Effector memory CD8-positive, alpha-beta T cell (primary cell): ENCODE measurements around the gene PALD1.

Experiments used
- ATAC-seq: fragments of 150-1000 bp; cut with Tn5 transposase; replicated peaks from 2 replicates; pipeline ENCODE4 v1.10.0; 2021; ENCODE audit warnings: mild to moderate bottlenecking, moderate library complexity
- DNase-seq, 3 experiments: peaks; one replicate each; pipeline ENCODE4 v3.0.0; 2021
- H3K27ac Mint-ChIP-seq, 2 donors: one replicate each; pipeline ENCODE4 v1.8.0; 2022; ENCODE audit warnings: mild to moderate bottlenecking in 2 of 2, mixed read lengths in 2 of 2, moderate library complexity in 2 of 2
- H3K27me3 Mint-ChIP-seq, 2 donors: one replicate each; pipeline ENCODE4 v1.8.0; 2022; ENCODE audit warnings: mixed read lengths in 2 of 2
- H3K36me3 Mint-ChIP-seq: one replicate; pipeline ENCODE4 v1.8.0; 2022; ENCODE audit warnings: mild to moderate bottlenecking, moderate library complexity, mixed read lengths; ENCODE audit not compliant: insufficient read depth
- H3K4me1 Mint-ChIP-seq, 2 donors: one replicate each; pipeline ENCODE4 v1.8.0; 2022; ENCODE audit warnings: low read depth in 2 of 2, mixed read lengths in 2 of 2
- H3K4me3 Mint-ChIP-seq, 2 donors: one replicate each; pipeline ENCODE4 v1.8.0; 2022; ENCODE audit warnings: mild to moderate bottlenecking in 2 of 2, mixed read lengths in 2 of 2, moderate library complexity in 2 of 2
- H3K9me3 Mint-ChIP-seq, 2 donors: one replicate each; pipeline ENCODE4 v1.8.0; 2022; ENCODE audit warnings: mixed read lengths in 2 of 2

PALD1 gene

GRCh38 chr10:70588859-70589570 is 110.4 kb downstream of the PALD1 start:
- Mint-ChIP-seq H3K27ac (no peak overlapping the region), H3K27me3 (no peaks in the 10 kb centered on the region)
- DNase-seq, result no peak

DNA sequence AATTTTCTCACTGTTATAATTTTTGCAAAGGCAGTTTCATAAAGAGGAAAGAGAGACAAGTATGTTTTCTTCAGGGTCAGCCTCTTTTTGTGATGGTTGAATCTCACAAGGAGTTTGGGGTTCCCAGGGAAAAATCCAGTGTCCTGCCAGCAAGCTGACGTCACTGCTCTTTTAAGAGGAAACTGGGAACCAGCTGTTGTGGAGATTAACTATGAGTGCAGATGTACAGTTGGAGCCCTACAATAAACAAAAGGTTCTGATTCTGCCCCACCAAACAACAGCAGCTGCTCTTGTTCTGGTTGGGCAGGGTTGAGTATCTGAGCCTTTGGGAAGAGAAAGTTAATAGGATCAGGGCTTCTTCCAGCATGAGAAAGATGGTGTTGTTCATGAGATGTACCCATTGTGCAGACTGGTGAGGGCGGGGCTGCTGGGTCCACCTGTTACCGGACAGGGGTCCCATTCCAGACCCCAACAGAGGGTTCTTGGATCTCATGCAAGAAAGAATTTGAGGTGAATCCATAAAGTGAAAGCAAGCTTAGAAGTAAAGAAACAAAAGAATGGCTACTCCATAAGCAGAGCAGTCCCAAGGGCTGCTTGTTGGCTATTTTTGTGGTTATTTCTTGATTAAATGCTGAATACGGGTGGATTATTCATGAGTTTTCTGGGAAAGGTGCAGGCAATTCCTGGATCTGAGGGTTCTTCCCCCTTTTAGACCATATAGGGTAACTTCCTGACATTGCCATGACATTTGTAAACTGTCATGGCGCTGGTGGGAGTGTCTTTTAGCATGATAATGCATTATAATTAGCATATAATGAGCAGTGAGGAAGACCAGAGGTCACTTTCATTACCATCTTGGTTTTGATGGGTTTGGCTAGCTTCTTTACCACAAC is 111.4 kb downstream of the PALD1 start:
- no peaks in the 10 kb centered on the region for H3K27me3 Mint-ChIP-seq
- DNase-seq, result no peak
- no peak for ATAC-seq
- H3K4me1 Mint-ChIP-seq, result peaks cover 49 to 60% of the 10 kb centered on the region in 2 donors
- peaks cover 40% of the 10 kb centered on the region for H3K36me3 Mint-ChIP-seq
- no peak overlapping the region for H3K4me3 Mint-ChIP-seq
- H3K27ac Mint-ChIP-seq, result no peak overlapping the region
- no peaks in the 10 kb centered on the region for H3K9me3 Mint-ChIP-seq

More at GRCh38 chr10:70588859-70589570, 110.4 kb downstream of the PALD1 start:
- Mint-ChIP-seq H3K4me1 (peaks cover 42 to 50% of the 10 kb centered on the region in 2 donors), H3K36me3 (peaks cover 37% of the 10 kb centered on the region), H3K9me3 (no peaks in the 10 kb centered on the region), H3K4me3 (no peak overlapping the region)
- no peak for ATAC-seq

- Mint-ChIP-seq H3K9me3 (no peaks in the 10 kb centered on the region), H3K36me3 (peaks cover 48% of the 10 kb centered on the region), H3K27ac (peak overlapping the region in 1 of 2 donors; percentile 26), H3K4me3 (no peak overlapping the region), H3K4me1 (peaks cover 55 to 68% of the 10 kb centered on the region in 2 donors), H3K27me3 (no peaks in the 10 kb centered on the region)
- DNase-seq (no peak), ATAC-seq (no peak)
These were observed 112.3 kb downstream of the PALD1 start for GRCh38 chr10:70590655-70591416.

GRCh38 chr10:70592186-70592735 is 113.7 kb downstream of the PALD1 start:
- no peaks in the 10 kb centered on the region for H3K9me3 Mint-ChIP-seq
- H3K27ac Mint-ChIP-seq, result peak overlapping the region; percentile 4 to 78
- peak overlapping the region in 1 of 2 donors; percentile 11 for H3K4me3 Mint-ChIP-seq
- no peak for DNase-seq
- H3K36me3 Mint-ChIP-seq, result peaks cover 57% of the 10 kb centered on the region
- H3K27me3 Mint-ChIP-seq, result no peaks in the 10 kb centered on the region
- ATAC-seq, result no peak
- H3K4me1 Mint-ChIP-seq, result peaks cover 69 to 78% of the 10 kb centered on the region in 2 donors

GRCh38 chr10:70592746-70593512 is 114.4 kb downstream of the PALD1 start:
- Mint-ChIP-seq H3K4me1 (peaks cover 74 to 82% of the 10 kb centered on the region in 2 donors), H3K27ac (peak overlapping the region; percentile 4 to 78), H3K9me3 (no peaks in the 10 kb centered on the region), H3K27me3 (no peaks in the 10 kb centered on the region), H3K36me3 (peaks cover 64% of the 10 kb centered on the region), H3K4me3 (peak overlapping the region in 1 of 2 donors; percentile 46)
- ATAC-seq, result no peak
- DNase-seq, result no peak

- Mint-ChIP-seq H3K4me3 (peak overlapping the region in 1 of 2 donors; percentile 22), H3K27me3 (no peaks in the 10 kb centered on the region), H3K9me3 (no peaks in the 10 kb centered on the region), H3K36me3 (peaks cover 68% of the 10 kb centered on the region), H3K27ac (peak overlapping the region; percentile 8 to 96), H3K4me1 (peaks cover 76 to 79% of the 10 kb centered on the region in 2 donors)
- no peak for DNase-seq
- no peak for ATAC-seq
These were observed 114.9 kb downstream of the PALD1 start for GRCh38 chr10:70593513-70593890.

GRCh38 chr10:70594161-70594560 is 115.6 kb downstream of the PALD1 start:
- Mint-ChIP-seq H3K4me3 (peak overlapping the region in 1 of 2 donors; percentile 22), H3K4me1 (peaks cover 79 to 81% of the 10 kb centered on the region in 2 donors), H3K36me3 (peaks cover 73% of the 10 kb centered on the region), H3K27me3 (no peaks in the 10 kb centered on the region), H3K27ac (peak overlapping the region; percentile 8 to 96), H3K9me3 (no peaks in the 10 kb centered on the region)
- no peak for DNase-seq
- peak; percentile 67 for ATAC-seq

DNA sequence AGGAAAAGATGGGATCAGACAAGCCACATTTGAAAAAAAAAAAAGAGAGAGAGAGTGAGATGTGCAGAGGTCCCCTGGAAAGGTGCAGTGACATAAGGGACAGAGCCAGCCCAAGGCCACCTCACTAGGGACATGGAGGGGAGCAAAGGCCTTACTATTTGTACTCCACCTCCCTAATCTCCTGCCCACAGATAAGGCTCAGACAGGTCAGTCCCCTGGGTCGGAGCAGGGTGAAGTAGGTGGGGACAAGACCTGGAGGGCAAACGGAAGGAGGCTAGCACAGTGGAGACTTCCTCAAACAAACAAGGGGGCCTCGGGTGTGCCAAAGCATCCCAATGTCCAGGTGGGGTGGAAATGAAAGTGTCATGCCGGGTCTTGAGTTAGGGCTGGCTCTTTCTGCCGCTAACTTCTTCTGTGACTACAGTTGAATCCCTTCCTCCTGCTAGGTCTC is 117.0 kb downstream of the PALD1 start:
- Mint-ChIP-seq H3K9me3 (no peaks in the 10 kb centered on the region), H3K27ac (peak overlapping the region; percentile 52 to 96), H3K4me1 (peaks cover 75 to 83% of the 10 kb centered on the region in 2 donors), H3K4me3 (peak overlapping the region; percentile 96 to 100), H3K36me3 (peaks cover 87% of the 10 kb centered on the region), H3K27me3 (no peaks in the 10 kb centered on the region)
- no peak for ATAC-seq
- no peak for DNase-seq

GRCh38 chr10:70596110-70596798 is 117.7 kb downstream of the PALD1 start:
- DNase-seq, result no peak
- H3K9me3 Mint-ChIP-seq, result no peaks in the 10 kb centered on the region
- peak overlapping the region; percentile 52 to 96 for H3K27ac Mint-ChIP-seq
- no peaks in the 10 kb centered on the region for H3K27me3 Mint-ChIP-seq
- peak overlapping the region; percentile 96 to 100 for H3K4me3 Mint-ChIP-seq
- ATAC-seq, result no peak
- H3K36me3 Mint-ChIP-seq, result peaks cover 86% of the 10 kb centered on the region
- H3K4me1 Mint-ChIP-seq, result peaks cover 72 to 79% of the 10 kb centered on the region in 2 donors

GRCh38 chr10:70596860-70597809 is 118.6 kb downstream of the PALD1 start:
- H3K27me3 Mint-ChIP-seq, result no peaks in the 10 kb centered on the region

More at GRCh38 chr10:70596860-70597809, 118.6 kb downstream of the PALD1 start:
- Mint-ChIP-seq H3K4me1 (peaks cover 71 to 80% of the 10 kb centered on the region in 2 donors), H3K4me3 (peak overlapping the region; percentile 96 to 100), H3K9me3 (no peaks in the 10 kb centered on the region), H3K27ac (peak overlapping the region; percentile 90 to 96), H3K36me3 (peaks cover 92% of the 10 kb centered on the region)
- ATAC-seq, result no peak
- no peak for DNase-seq
